IMR-90 (cell line): ENCODE data around the gene CEP63. TPM values are rescaled to one million over a fixed set of nuclear protein-coding genes. Genes with fewer than 3 reads are reported as not detected.

Experiments used
- ATAC-seq: fragments of 200-7000 bp; cut with Tn5 transposase; 2 replicates; pipeline ENCODE4 v1.9.1; 2020; ENCODE audit warnings: low read depth, mild to moderate bottlenecking, moderate library complexity
- BruUV-seq: library from RNA; stranded (reverse); fragments of 400-500 nt; replicated peaks from 2 replicates; lab custom pipeline; 2021; lab: Mats Ljungman, UMichigan
- CTCF ChIA-PET: fragments of 300-600 bp; formaldehyde crosslinking; extraction: SDS; loops from one replicate; lab custom pipeline; 2021; ENCODE audit warnings: antibody characterized with exemption; lab: Yijun Ruan, JAX
- POLR2A ChIA-PET: fragments of 300-600 bp; sonication (Branson Sonifier 250); formaldehyde crosslinking; loops from one replicate; lab custom pipeline; 2022; ENCODE audit warnings: antibody characterized with exemption; ENCODE audit not compliant: unreplicated experiment; lab: Charles Lee
- DNase-seq: peaks from one replicate; pipeline ENCODE4 v3.0.0; 2013
- H2AFZ ChIP-seq: replicated peaks from 2 replicates; pipeline ENCODE3; 2013; ENCODE audit warnings: low read length, mild to moderate bottlenecking; ENCODE audit not compliant: poor library complexity
- H2AK5ac ChIP-seq: 2 replicates; pipeline ENCODE4 v1.6.1; 2013; ENCODE audit warnings: low read depth, low read length, inconsistent platforms
- H2AK9ac ChIP-seq: replicated peaks from 2 replicates; pipeline ENCODE3; 2013; ENCODE audit warnings: mild to moderate bottlenecking, low read depth, low read length, moderate library complexity; ENCODE audit not compliant: poor library complexity
- H2BK120ac ChIP-seq: 2 replicates; pipeline ENCODE4 v1.6.1; 2013; ENCODE audit warnings: low read depth, low read length, inconsistent platforms
- H2BK15ac ChIP-seq: 3 replicates; pipeline ENCODE4 v1.6.1; 2013; ENCODE audit warnings: low read depth, low read length, inconsistent platforms
- H2BK20ac ChIP-seq: 2 replicates; pipeline ENCODE4 v1.6.1; 2013; ENCODE audit warnings: low read depth, mild to moderate bottlenecking, inconsistent platforms, low read length, moderate library complexity
- H2BK5ac ChIP-seq: 2 replicates; pipeline ENCODE4 v1.6.1; 2013; ENCODE audit warnings: mild to moderate bottlenecking, low read depth, low read length, inconsistent platforms; ENCODE audit not compliant: poor library complexity, severe bottlenecking
- H3K14ac ChIP-seq: replicated peaks from 2 replicates; pipeline ENCODE4 v1.6.1; 2013; ENCODE audit warnings: low read depth, low read length, inconsistent platforms
- H3K18ac ChIP-seq: 2 replicates; pipeline ENCODE4 v1.6.1; 2013; ENCODE audit warnings: low read depth, low read length, control low read depth
- H3K23ac ChIP-seq: 2 replicates; pipeline ENCODE4 v1.6.1; 2013; ENCODE audit warnings: low read depth, low read length, inconsistent platforms
- H3K27ac ChIP-seq: 2 replicates; pipeline ENCODE4 v1.5.1; 2013; ENCODE audit warnings: mild to moderate bottlenecking, control low read depth, low read length; ENCODE audit not compliant: insufficient read depth
- H3K27me3 ChIP-seq: 2 replicates; pipeline ENCODE4 v1.6.1; 2013; ENCODE audit warnings: low read length; ENCODE audit not compliant: control insufficient read depth, insufficient read depth
- H3K36me3 ChIP-seq: 2 replicates; pipeline ENCODE4 v1.6.1; 2013; ENCODE audit warnings: low read length, mixed read lengths; ENCODE audit not compliant: control insufficient read depth, insufficient read depth
- H3K4ac ChIP-seq: 2 replicates; pipeline ENCODE4 v1.6.1; 2013; ENCODE audit warnings: low read depth, low read length, inconsistent platforms
- H3K4me1 ChIP-seq: 2 replicates; pipeline ENCODE4 v1.6.1; 2013; ENCODE audit warnings: low read length, mixed read lengths; ENCODE audit not compliant: control insufficient read depth, insufficient read depth
- H3K4me2 ChIP-seq: 2 replicates; pipeline ENCODE4 v1.6.1; 2013; ENCODE audit warnings: low read depth, mild to moderate bottlenecking, control low read depth, low read length, moderate library complexity
- H3K4me3 ChIP-seq: 2 replicates; pipeline ENCODE4 v1.5.1; 2013; ENCODE audit warnings: low read depth, mild to moderate bottlenecking, control low read depth, low read length, moderate library complexity; ENCODE audit not compliant: insufficient read depth
- H3K56ac ChIP-seq: 2 replicates; pipeline ENCODE4 v1.6.1; 2013; ENCODE audit warnings: low read length, inconsistent platforms; ENCODE audit not compliant: insufficient read depth; ENCODE audit errors: extremely low read depth
- H3K79me1 ChIP-seq, 2 experiments: 2 replicates each; pipeline ENCODE4 v1.6.1; 2013; ENCODE audit warnings: low read length in 2 of 2, inconsistent platforms in 1 of 2, low read depth in 1 of 2
- H3K9ac ChIP-seq: 2 replicates; pipeline ENCODE4 v1.6.1; 2013; ENCODE audit warnings: low read depth, low read length, control low read depth
- H3K9me1 ChIP-seq: 2 replicates; pipeline ENCODE4 v1.6.1; 2013; ENCODE audit warnings: low read length, inconsistent platforms; ENCODE audit not compliant: insufficient read depth
- H3K9me3 ChIP-seq: 2 replicates; pipeline ENCODE4 v1.6.1; 2013; ENCODE audit warnings: low read length; ENCODE audit not compliant: control insufficient read depth, insufficient read depth
- H4K20me1 ChIP-seq: 2 replicates; pipeline ENCODE4 v1.6.1; 2013; ENCODE audit warnings: low read length, inconsistent platforms; ENCODE audit not compliant: insufficient read depth
- H4K5ac ChIP-seq: 2 replicates; pipeline ENCODE4 v1.6.1; 2013; ENCODE audit warnings: mild to moderate bottlenecking, low read depth, low read length, control low read depth
- H4K8ac ChIP-seq, 2 experiments: 2 replicates each; pipeline ENCODE4 v1.6.1; 2013; ENCODE audit warnings: low read depth in 2 of 2, low read length in 2 of 2, control low read depth in 1 of 2, inconsistent platforms in 1 of 2
- H4K91ac ChIP-seq: 2 replicates; pipeline ENCODE4 v1.6.1; 2013; ENCODE audit warnings: low read depth, low read length, inconsistent platforms; ENCODE audit not compliant: insufficient read depth
- CHD1 ChIP-seq: IDR thresholded peaks from 2 replicates; pipeline ENCODE4 v1.6.1; 2012; ENCODE audit warnings: low read depth, low read length, improper control_type of control experiment
- CTCF ChIP-seq: conservative IDR thresholded peaks from 2 replicates; pipeline ENCODE4 v1.5.1; 2012; ENCODE audit warnings: mild to moderate bottlenecking, low read depth, low read length, improper control_type of control experiment
- ELK1 ChIP-seq: fragments of 150-350 bp; IDR thresholded peaks from 2 replicates; pipeline ENCODE4 v1.6.1; 2016; ENCODE audit warnings: low read depth, mild to moderate bottlenecking, low read length, moderate library complexity, borderline replicate concordance
- MAFK ChIP-seq: IDR thresholded peaks from 2 replicates; pipeline ENCODE4 v1.6.1; 2012; ENCODE audit warnings: low read depth, low read length, improper control_type of control experiment
- MAZ ChIP-seq: IDR thresholded peaks from 2 replicates; pipeline ENCODE4 v1.6.1; 2012; ENCODE audit warnings: low read depth, mild to moderate bottlenecking, low read length, improper control_type of control experiment, moderate library complexity, borderline replicate concordance
- MXI1 ChIP-seq: IDR thresholded peaks from 2 replicates; pipeline ENCODE4 v1.6.1; 2012; ENCODE audit warnings: low read depth, mild to moderate bottlenecking, low read length, moderate library complexity, borderline replicate concordance
- NFE2L2 ChIP-seq: fragments of 150-350 bp; IDR thresholded peaks from 2 replicates; pipeline ENCODE4 v1.6.1; 2016; ENCODE audit warnings: low read depth, mild to moderate bottlenecking, low read length
- POLR2A ChIP-seq: IDR thresholded peaks from 2 replicates; pipeline ENCODE4 v1.6.1; 2012; ENCODE audit warnings: mild to moderate bottlenecking, low read depth, low read length
- RCOR1 ChIP-seq: IDR thresholded peaks from 2 replicates; pipeline ENCODE4 v1.6.1; 2012; ENCODE audit warnings: mild to moderate bottlenecking, low read length, improper control_type of control experiment; ENCODE audit not compliant: insufficient replicate concordance
- RFX5 ChIP-seq: IDR thresholded peaks from 2 replicates; pipeline ENCODE4 v1.8.0; 2012; ENCODE audit warnings: low read depth, mild to moderate bottlenecking, low read length, moderate library complexity
- SMC3 ChIP-seq: fragments of 150-350 bp; IDR thresholded peaks from 2 replicates; pipeline ENCODE4 v1.6.1; 2016; ENCODE audit warnings: low read depth, mild to moderate bottlenecking, antibody characterized with exemption, low read length, moderate library complexity
- USF2 ChIP-seq: fragments of 150-350 bp; IDR thresholded peaks from 2 replicates; pipeline ENCODE4 v1.6.1; 2017; ENCODE audit warnings: mild to moderate bottlenecking, antibody characterized with exemption, low read length, low read depth
- WGBS, 2 experiments: methylation state at CpG; one replicate each; pipeline versions ENCODE4 v1.1.5 to v1.1.7; 2013; ENCODE audit warnings: missing lambda C conversion rate in 2 of 2; ENCODE audit not compliant: insufficient read length in 1 of 2; ENCODE audit errors: extremely low coverage in 2 of 2; 5-methylcytosine and 5-hydroxymethylcytosine counted together
- dilution Hi-C: fragments of 300-500 bp; cut with HindIII; formaldehyde crosslinking; loops from one replicate; pipeline ENCODE4 v1.14.3; 2018; ENCODE audit warnings: low sequenced_read_pairs; ENCODE audit not compliant: unreplicated experiment
- in situ Hi-C: fragments of 300-500 bp; cut with MboI; formaldehyde crosslinking; loops from 3 replicates; pipeline ENCODE4 v1.14.3; 2019; ENCODE audit warnings: low sequenced_read_pairs, inconsistent platforms, mixed read lengths
- intact Hi-C: fragments of 100-400 bp; cut with micrococcal nuclease; formaldehyde crosslinking; loops from 2 replicates; pipeline ENCODE4 v1.10.0; 2022
- polyA plus RNA-seq, 3 experiments: library from polyadenylated mRNA; depleted of rRNA; stranded (reverse); fragments of >200 nt; gene quantifications; 2 replicates each; pipeline ENCODE4 v1.2.3, GENCODE V29; 2012; ENCODE audit warnings: low replicate concordance in 1 of 3
- total RNA-seq: library from RNA; depleted of rRNA; stranded (reverse); fragments of >200 nt; gene quantifications from 2 replicates; pipeline ENCODE4 v1.2.3, GENCODE V29; 2012

The CEP63 gene
- total and polyA plus RNA-seq, 2 of the 4 experiments (the other 2 are of a cell fraction), result 6.5 to 9.1 TPM

GRCh38 chr3:134619884-134620445 is 134.1 kb downstream of the CEP63 start:
- peaks cover 14% of the 10 kb centered on the region for H3K27me3 ChIP-seq
- H3K14ac ChIP-seq, result no peak overlapping the region
- no peak for ATAC-seq
- H3K9me3 ChIP-seq, result no peaks in the 10 kb centered on the region
- no peaks in the 10 kb centered on the region; the same call in 1 of the 2 replicates for H3K4me1 ChIP-seq
- H2BK20ac ChIP-seq, result no peak overlapping the region
- no peak overlapping the region for H4K8ac ChIP-seq
- H4K5ac ChIP-seq, result no peak overlapping the region
- H4K20me1 ChIP-seq, result no peaks in the 10 kb centered on the region
- DNase-seq, result no peak
- TF ChIP-seq SMC3 (no peak), MAFK (no peak), MXI1 (no peak), POLR2A (no peak), NFE2L2 (no peak), USF2 (no peak), CHD1 (no peak), RCOR1 (no peak), RFX5 (no peak), CTCF (no peak), ELK1 (no peak), MAZ (no peak)
- 61% methylated on average over 4 of the region's 8 CpGs; no CpG with 5 or more reads in 1 of the 2 experiments for WGBS, 2 experiments
- no peak overlapping the region for H3K18ac ChIP-seq
- H2AK5ac ChIP-seq, result no peak overlapping the region
- H3K9me1 ChIP-seq, result no peaks in the 10 kb centered on the region; the same call in 1 of the 2 replicates
- no peak overlapping the region for H2BK120ac ChIP-seq
- H3K27ac ChIP-seq, result no peak overlapping the region
- intact Hi-C loops, result no loop called here
- no peaks in the 10 kb centered on the region for H3K79me1 ChIP-seq
- no peak overlapping the region for H3K4ac ChIP-seq
- H3K36me3 ChIP-seq, result no peaks in the 10 kb centered on the region
- BruUV-seq, result no TSS peak
- no peak overlapping the region for H3K4me2 ChIP-seq
- POLR2A ChIA-PET, result no interaction called here
- H2AFZ ChIP-seq, result no peak overlapping the region
- H4K91ac ChIP-seq, result no peak overlapping the region
- no peak overlapping the region for H2BK5ac ChIP-seq
- no peak overlapping the region for H3K56ac ChIP-seq
- no peak overlapping the region for H2BK15ac ChIP-seq
- dilution Hi-C loops, result no loop called here
- no peak overlapping the region for H3K9ac ChIP-seq
- CTCF ChIA-PET, result no interaction called here
- no peak overlapping the region for H3K4me3 ChIP-seq
- H2AK9ac ChIP-seq, result no peak overlapping the region
- no peak overlapping the region for H3K23ac ChIP-seq
- in situ Hi-C loops, result no loop called here
